Gastroesophageal sphincter (tissue), 4 donors: ENCODE measurements around the gene EHMT1. TPM values are rescaled to one million over a fixed set of nuclear protein-coding genes. Genes with fewer than 3 reads are reported as not detected.
"Not testable (repeated sequence)": the region's sequence is repeated elsewhere in the genome, so short reads cannot be mapped to it uniquely, and the experiment has no call there.

Experiments used
- ATAC-seq: fragments of 150-250 bp; one replicate; pipeline ENCODE4 v1.9.1; 2016; ENCODE audit warnings: mild to moderate bottlenecking, moderate library complexity
- H3K27ac ChIP-seq, 4 donors: fragments of 200-600 bp; sonication (generic) in 3 of 4; 1 replicate in 3 of 4; 2 replicates in 1 of 4; pipeline ENCODE4 v1.5.1; 2016 to 2019
- H3K27me3 ChIP-seq: fragments of 200-600 bp; sonication (generic); one replicate; pipeline ENCODE4 v1.5.1; 2019
- H3K36me3 ChIP-seq, 2 donors: fragments of 200-600 bp; sonication (generic); one replicate each; pipeline ENCODE4 v1.5.1; 2019; ENCODE audit warnings: control low read depth in 1 of 2
- H3K4me1 ChIP-seq, 3 donors: fragments of 200-600 bp; sonication (generic); 1 replicate in 2 of 3; 2 replicates in 1 of 3; pipeline ENCODE4 v1.5.1; 2016 to 2019; ENCODE audit warnings: control low read depth in 2 of 3
- H3K4me3 ChIP-seq, 2 donors: fragments of 200-600 bp; sonication (generic); one replicate each; pipeline ENCODE4 v1.5.1; 2019; ENCODE audit warnings: mild to moderate bottlenecking in 1 of 2, moderate library complexity in 1 of 2
- H3K9me3 ChIP-seq, 3 donors: fragments of 200-600 bp; sonication (generic); one replicate each; pipeline ENCODE4 v1.5.1; 2017 to 2019; ENCODE audit warnings: control low read depth in 2 of 3
- CTCF ChIP-seq, 4 experiments: fragments of 200-600 bp in 2 of 4; fragments of 450-650 bp in 2 of 4; sonication (generic) in 1 of 4; IDR thresholded peaks; one replicate each; pipeline ENCODE4 v1.5.1; 2017 to 2019; ENCODE audit warnings: antibody characterized with exemption in 4 of 4, mild to moderate bottlenecking in 2 of 4, moderate library complexity in 2 of 4
- EP300 ChIP-seq: sonication (generic); formaldehyde crosslinking; IDR thresholded peaks from one replicate; pipeline ENCODE4 v1.6.1; 2017; ENCODE audit warnings: antibody characterized with exemption, mild to moderate bottlenecking
- POLR2A ChIP-seq, 2 donors: fragments of 450-650 bp; IDR thresholded peaks; one replicate each; pipeline ENCODE4 v1.6.1; 2017; ENCODE audit warnings: antibody characterized with exemption in 2 of 2, mild to moderate bottlenecking in 2 of 2, moderate library complexity in 1 of 2
- POLR2AphosphoS5 ChIP-seq: sonication (generic); formaldehyde crosslinking; IDR thresholded peaks from one replicate; pipeline ENCODE4 v1.6.1; 2017; ENCODE audit warnings: antibody characterized with exemption
- WGBS, 2 donors: methylation state at CpG; one replicate each; pipeline ENCODE4 v1.1.5; 2018; ENCODE audit warnings: low coverage in 1 of 2; 5-methylcytosine and 5-hydroxymethylcytosine counted together
- total RNA-seq, 4 donors: library from RNA; depleted of rRNA; stranded (reverse); fragments of >200 nt; gene quantifications; one replicate each; pipeline ENCODE4 v1.1.0, GENCODE V29; 2016

The EHMT1 gene
- total RNA-seq, 4 donors from 2014 or later: 49.2 to 79.7 (median 64.7) TPM

GRCh38 chr9:137723783-137724445 lies 105.1 kb downstream of the EHMT1 start:
- Histone ChIP-seq H3K27ac (peak overlapping the region in 1 of 4 donors; percentile 14), H3K27me3 (no peaks in the 10 kb centered on the region), H3K9me3 (no peaks in the 10 kb centered on the region), H3K4me3 (no peak overlapping the region), H3K4me1 (peaks cover 0 to 29% (median 0%) of the 10 kb centered on the region in 3 donors), H3K36me3 (peaks cover 0 to 51% of the 10 kb centered on the region in 2 donors)
- WGBS, 2 donors: 76 to 86% methylated on average over 8 of the region's 15 CpGs
- TF ChIP-seq CTCF (IDR thresholded peaks at IDR 0.05): no peak
- TF ChIP-seq POLR2A (IDR thresholded peaks at IDR 0.05): no peak
- no peak for TF ChIP-seq EP300
- no peak for TF ChIP-seq POLR2AphosphoS5
- no peak for ATAC-seq

DNA sequence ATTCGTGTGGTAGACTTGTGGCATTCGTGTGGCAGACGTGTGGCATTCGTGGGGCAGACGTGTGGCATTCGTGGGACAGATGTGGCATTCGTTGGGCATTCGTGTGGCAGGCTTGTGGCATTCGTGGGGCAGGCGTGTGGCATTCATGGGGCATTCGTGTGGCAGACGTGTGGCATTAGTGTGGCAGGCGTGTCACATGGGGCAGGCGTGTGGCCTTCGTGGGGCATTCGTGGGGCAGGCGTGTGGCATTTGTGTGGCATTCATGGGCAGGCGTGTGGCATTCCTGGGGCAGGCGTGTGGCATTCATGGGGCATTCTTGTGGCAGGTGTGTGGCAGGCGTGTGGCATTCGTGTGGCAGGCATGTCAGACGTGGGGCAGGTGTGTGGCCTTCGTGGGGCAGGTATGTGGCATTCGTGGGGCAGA lies 106.0 kb downstream of the EHMT1 start:
- Histone ChIP-seq H3K27me3 (no peaks in the 10 kb centered on the region), H3K36me3 (peaks cover 0 to 51% of the 10 kb centered on the region in 2 donors), H3K4me3 (no peak overlapping the region), H3K27ac (no peak overlapping the region), H3K4me1 (peaks cover 0 to 29% (median 0%) of the 10 kb centered on the region in 3 donors), H3K9me3 (no peaks in the 10 kb centered on the region)
- TF ChIP-seq EP300 (no peak), POLR2A (IDR thresholded peaks at IDR 0.05) (no peak), CTCF (IDR thresholded peaks at IDR 0.05) (no peak), POLR2AphosphoS5 (no peak)
- 91 to 100% methylated on average over 8 to 17 of the region's 24 CpGs for WGBS, 2 donors
- no peak for ATAC-seq

GRCh38 chr9:137725598-137725997 lies 106.8 kb downstream of the EHMT1 start:
- Histone ChIP-seq H3K27ac (no peak overlapping the region), H3K9me3 (no peaks in the 10 kb centered on the region), H3K4me1 (peaks cover 0 to 29% (median 0%) of the 10 kb centered on the region in 3 donors), H3K36me3 (peaks cover 0 to 51% of the 10 kb centered on the region in 2 donors), H3K27me3 (no peaks in the 10 kb centered on the region), H3K4me3 (no peak overlapping the region)
- no peak for ATAC-seq
- 93 to 100% methylated on average over 5 to 6 of the region's 10 CpGs for WGBS, 2 donors
- TF ChIP-seq EP300: no peak
- no peak for TF ChIP-seq CTCF (IDR thresholded peaks at IDR 0.05)
- TF ChIP-seq POLR2A (IDR thresholded peaks at IDR 0.05): no peak

DNA sequence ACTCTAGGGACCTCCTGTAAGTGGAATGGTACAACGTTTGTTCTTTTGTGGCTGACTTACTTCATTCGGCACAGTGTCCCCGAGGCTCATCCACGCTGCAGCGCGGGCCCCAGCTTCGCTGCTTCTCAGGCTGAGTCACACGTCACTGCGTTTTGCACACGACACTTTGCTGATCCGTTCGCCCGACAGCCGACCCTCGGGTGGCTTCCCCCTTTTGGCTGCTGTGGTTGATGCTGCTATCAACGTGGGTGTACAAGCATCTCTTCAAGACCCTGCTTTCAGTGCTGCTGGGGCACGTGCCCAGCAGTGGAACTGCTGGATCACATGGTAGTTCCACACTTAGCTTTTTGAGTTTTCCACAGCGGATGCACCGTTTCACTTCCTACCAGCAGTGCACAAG lies 107.5 kb downstream of the EHMT1 start:
- ATAC-seq, H3K27ac ChIP-seq, H3K27me3 ChIP-seq, H3K4me3 ChIP-seq, H3K9me3 ChIP-seq: not testable (repeated sequence)
- WGBS, 2 donors: 100% methylated on average over 4 of the region's 19 CpGs; no CpG with 5 or more reads in 1 of the 2 donors
- H3K4me1 ChIP-seq: peaks cover 0 to 29% (median 0%) of the 10 kb centered on the region in 3 donors
- peaks cover 0 to 52% of the 10 kb centered on the region in 2 donors for H3K36me3 ChIP-seq

- ATAC-seq: no peak
- no peak for TF ChIP-seq EP300
- Histone ChIP-seq H3K27me3 (no peaks in the 10 kb centered on the region), H3K4me3 (no peak overlapping the region), H3K27ac (no peak overlapping the region), H3K4me1 (peaks cover 0 to 29% (median 0%) of the 10 kb centered on the region in 3 donors), H3K36me3 (peaks cover 0 to 56% of the 10 kb centered on the region in 2 donors), H3K9me3 (no peaks in the 10 kb centered on the region)
- 90 to 91% methylated on average over 1 of the region's 2 CpGs for WGBS, 2 donors
These were observed 108.0 kb downstream of the EHMT1 start for GRCh38 chr9:137726764-137727163.

DNA sequence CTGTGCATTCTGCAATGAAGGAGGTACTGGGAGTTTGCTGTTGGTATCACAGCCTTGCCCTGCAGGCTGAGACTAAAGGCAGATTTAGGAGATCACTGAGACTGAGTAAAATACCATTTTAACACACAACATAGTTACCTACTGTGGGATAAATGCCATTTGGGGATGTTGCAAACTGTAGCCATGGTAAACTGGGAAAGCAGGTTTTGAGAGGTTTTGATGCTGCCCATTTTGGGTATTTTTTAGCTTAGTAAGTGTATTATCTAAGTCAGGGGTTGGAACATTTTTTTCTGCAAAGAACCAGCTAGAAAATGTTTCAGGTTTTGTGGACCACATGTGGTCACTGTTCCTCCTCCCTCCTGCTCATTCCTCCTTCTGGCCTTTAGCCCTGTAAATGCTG lies 108.9 kb downstream of the EHMT1 start:
- Histone ChIP-seq H3K27ac (no peak overlapping the region), H3K4me1 (peaks cover 0 to 24% (median 0%) of the 10 kb centered on the region in 3 donors), H3K27me3 (no peaks in the 10 kb centered on the region), H3K9me3 (no peaks in the 10 kb centered on the region), H3K36me3 (peaks cover 0 to 66% of the 10 kb centered on the region in 2 donors), H3K4me3 (no peak overlapping the region)
- ATAC-seq: no peak
- TF ChIP-seq CTCF (IDR thresholded peaks at IDR 0.05) (no peak), POLR2AphosphoS5 (no peak), POLR2A (IDR thresholded peaks at IDR 0.05) (no peak)
